GM12864 (cell line): ENCODE measurements around the gene PRDM13.

ENCODE experiments used
- DNase-seq: peaks from one replicate; pipeline ENCODE4 v3.0.0-alpha.2; 2011; ENCODE audit warnings: low read depth
- H3K4me3 ChIP-seq: 2 replicates; pipeline ENCODE4 v1.5.1; 2011; ENCODE audit warnings: mild to moderate bottlenecking, low read depth, low read length, control low read depth
- TF ChIP-seq, protein P1 (sequence below): IDR thresholded peaks from 2 replicates; pipeline ENCODE4 v1.5.1; 2011; ENCODE audit warnings: low read depth, mild to moderate bottlenecking, moderate library complexity, low read length, control low read depth, inconsistent platforms; ENCODE audit errors: missing control alignments

PRDM13 gene

DNA sequence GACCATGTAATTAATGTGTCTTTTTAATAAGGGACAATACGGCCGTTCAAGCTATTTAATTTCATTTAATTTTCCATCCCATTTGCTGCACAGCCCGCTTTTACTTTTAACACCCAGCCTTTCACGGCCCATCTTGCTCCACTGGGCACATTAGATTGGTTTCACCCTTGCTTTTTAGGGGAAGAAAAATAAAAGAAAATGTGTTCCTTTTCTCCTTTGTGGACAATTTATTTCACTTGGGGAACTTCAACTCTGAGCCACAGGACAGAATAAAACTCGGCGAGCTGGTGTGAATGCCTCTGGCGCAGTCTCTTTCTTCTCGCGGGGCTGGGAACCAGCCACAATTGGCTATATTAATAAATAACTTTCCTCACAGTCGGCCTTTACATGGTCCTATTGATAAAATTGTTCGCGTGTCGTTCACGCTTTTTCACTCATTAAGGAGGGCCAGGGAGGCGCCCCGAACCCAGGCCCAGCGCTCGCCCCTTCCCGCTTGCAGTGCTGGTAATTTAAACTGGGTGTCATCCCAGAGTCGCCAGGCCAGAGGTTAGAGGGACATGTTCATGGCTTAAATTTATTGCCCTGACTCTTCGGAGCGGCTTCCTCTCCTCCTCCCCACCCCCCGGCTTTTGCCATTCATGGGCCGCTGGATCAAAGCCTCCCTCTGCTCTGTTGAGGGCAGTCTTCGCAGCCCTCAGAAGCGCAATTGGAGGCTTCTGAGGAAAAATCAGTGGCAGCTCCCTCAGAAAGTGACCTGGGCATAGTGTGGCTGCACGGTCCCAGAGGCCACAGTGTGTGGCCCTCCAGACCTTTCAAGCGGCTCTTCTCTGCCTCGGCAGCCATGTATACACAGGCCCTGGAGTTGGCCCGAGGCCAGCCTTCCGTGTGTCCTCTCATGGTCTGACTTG lies 2.2 kb upstream of the PRDM13 start:
- H3K4me3 ChIP-seq, result no peak overlapping the region
- no peak for DNase-seq
- TF ChIP-seq, protein P1, sequence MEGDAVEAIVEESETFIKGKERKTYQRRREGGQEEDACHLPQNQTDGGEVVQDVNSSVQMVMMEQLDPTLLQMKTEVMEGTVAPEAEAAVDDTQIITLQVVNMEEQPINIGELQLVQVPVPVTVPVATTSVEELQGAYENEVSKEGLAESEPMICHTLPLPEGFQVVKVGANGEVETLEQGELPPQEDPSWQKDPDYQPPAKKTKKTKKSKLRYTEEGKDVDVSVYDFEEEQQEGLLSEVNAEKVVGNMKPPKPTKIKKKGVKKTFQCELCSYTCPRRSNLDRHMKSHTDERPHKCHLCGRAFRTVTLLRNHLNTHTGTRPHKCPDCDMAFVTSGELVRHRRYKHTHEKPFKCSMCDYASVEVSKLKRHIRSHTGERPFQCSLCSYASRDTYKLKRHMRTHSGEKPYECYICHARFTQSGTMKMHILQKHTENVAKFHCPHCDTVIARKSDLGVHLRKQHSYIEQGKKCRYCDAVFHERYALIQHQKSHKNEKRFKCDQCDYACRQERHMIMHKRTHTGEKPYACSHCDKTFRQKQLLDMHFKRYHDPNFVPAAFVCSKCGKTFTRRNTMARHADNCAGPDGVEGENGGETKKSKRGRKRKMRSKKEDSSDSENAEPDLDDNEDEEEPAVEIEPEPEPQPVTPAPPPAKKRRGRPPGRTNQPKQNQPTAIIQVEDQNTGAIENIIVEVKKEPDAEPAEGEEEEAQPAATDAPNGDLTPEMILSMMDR, result no peak

GRCh38 chr6:99605074-99605734 lies 1.4 kb upstream of the PRDM13 start:
- TF ChIP-seq, protein P1, result no peak
- H3K4me3 ChIP-seq, result no peak overlapping the region
- no peak for DNase-seq

- TF ChIP-seq, protein P1, result no peak
- DNase-seq, result no peak
- H3K4me3 ChIP-seq, result no peak overlapping the region
Measured at GRCh38 chr6:99605911-99606655, 550 bp upstream of the PRDM13 start.

GRCh38 chr6:99607416-99608036 lies 893 bp downstream of the PRDM13 start:
- no peak overlapping the region for H3K4me3 ChIP-seq
- TF ChIP-seq, protein P1, result no peak
- no peak for DNase-seq

- no peak overlapping the region for H3K4me3 ChIP-seq
- TF ChIP-seq, protein P1, result no peak
- no peak for DNase-seq
Measured at GRCh38 chr6:99608059-99608885, 1.6 kb downstream of the PRDM13 start.

DNA sequence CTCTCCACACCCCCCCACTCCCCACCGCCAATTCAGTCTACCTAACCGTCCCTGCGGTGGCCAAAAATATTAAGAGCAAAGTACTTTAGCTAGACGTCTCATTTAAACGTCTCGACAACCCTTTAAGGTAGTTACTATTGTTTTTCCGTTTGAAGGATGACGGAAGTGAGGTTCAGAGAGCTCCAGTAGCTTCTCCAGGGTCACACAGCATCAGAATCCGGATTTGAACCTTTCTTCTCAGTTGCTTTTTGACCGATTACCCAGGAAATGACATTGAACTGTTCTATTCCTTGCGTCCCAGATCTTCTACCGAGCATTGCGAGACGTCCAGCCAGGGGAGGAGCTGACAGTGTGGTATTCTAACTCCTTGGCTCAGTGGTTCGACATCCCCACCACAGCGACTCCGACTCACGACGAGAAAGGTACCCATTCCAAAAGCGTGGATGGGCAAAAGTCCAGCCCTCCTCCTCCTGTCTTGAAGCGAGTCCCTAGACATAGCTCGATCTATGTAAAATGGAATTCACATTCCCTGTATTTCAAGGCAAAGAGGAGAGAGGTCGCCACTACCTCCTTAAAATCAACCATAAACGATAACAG lies 2.4 kb downstream of the PRDM13 start:
- TF ChIP-seq, protein P1, result no peak
- DNase-seq, result no peak
- H3K4me3 ChIP-seq, result no peak overlapping the region
